ENCODE results near the gene DCHS1.

The DCHS1 gene

GRCh38 chr11:6601041-6601461 is 54.6 kb downstream of the DCHS1 start:
- TF ChIP-seq, protein P1, sequence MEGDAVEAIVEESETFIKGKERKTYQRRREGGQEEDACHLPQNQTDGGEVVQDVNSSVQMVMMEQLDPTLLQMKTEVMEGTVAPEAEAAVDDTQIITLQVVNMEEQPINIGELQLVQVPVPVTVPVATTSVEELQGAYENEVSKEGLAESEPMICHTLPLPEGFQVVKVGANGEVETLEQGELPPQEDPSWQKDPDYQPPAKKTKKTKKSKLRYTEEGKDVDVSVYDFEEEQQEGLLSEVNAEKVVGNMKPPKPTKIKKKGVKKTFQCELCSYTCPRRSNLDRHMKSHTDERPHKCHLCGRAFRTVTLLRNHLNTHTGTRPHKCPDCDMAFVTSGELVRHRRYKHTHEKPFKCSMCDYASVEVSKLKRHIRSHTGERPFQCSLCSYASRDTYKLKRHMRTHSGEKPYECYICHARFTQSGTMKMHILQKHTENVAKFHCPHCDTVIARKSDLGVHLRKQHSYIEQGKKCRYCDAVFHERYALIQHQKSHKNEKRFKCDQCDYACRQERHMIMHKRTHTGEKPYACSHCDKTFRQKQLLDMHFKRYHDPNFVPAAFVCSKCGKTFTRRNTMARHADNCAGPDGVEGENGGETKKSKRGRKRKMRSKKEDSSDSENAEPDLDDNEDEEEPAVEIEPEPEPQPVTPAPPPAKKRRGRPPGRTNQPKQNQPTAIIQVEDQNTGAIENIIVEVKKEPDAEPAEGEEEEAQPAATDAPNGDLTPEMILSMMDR (conservative IDR thresholded peaks at IDR 0.05; ENCODE audit: low read depth), result no peak
- no peak overlapping the region for H3K27ac ChIP-seq
- DNase-seq (ENCODE audit: low spot score), result no peak
- POLR2A ChIA-PET (ENCODE audit: low non-redundant PET), result no interaction called here
- CTCF ChIA-PET, result no interaction called here

DNA sequence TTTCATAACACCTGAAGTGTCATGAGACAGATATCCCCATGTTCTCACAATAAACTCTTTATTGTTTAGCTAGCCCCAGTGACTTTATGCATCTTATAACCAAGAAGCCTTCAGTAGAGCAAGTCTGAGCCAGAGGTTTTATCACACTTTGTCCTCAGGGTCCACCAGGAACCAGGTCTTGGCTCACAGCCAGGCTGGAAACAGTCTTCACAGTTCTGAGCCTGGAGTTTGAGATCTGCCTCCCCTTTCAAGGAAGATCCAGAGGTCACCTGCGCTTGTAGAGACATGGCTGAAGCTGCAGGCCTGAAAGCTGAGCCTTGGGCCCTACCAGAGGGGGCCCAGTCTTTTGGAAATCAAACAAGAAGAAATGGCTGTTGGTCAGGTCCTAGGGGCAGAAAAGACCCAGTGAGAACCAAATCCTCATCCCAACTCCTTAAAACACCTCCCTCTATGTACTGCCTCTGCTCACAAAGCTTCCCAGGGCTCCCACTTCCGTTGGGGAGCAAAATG is 55.7 kb downstream of the DCHS1 start:
- ChIA-PET POLR2A (ENCODE audit: low non-redundant PET) (no interaction called here), CTCF (no interaction called here)
- TF ChIP-seq, protein P1 (conservative IDR thresholded peaks at IDR 0.05; ENCODE audit: low read depth), result no peak
- no peak for DNase-seq (ENCODE audit: low spot score)
- H3K27ac ChIP-seq, result no peak overlapping the region

DNA sequence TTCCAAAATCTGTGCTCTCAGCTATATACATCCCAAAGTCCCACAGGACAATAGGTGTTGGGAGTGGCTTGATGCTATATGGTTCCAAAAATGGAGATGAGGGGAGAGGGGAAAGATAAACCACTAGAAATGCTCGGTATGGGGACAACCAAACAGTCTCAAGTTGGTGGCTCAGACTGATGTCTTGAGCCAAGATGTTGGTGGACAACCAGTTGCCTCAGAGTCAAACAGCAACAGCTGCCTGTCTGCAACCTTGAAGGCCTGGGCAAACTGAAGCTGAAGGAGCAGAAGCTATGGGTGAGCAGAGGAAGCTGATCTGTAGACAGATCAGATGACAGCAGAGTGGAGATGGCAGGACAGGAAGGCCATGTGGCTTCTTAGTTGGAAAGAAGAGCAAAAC is 56.2 kb downstream of the DCHS1 start:
- ChIA-PET POLR2A (ENCODE audit: low non-redundant PET) (no interaction called here), CTCF (no interaction called here)
- TF ChIP-seq, protein P1 (conservative IDR thresholded peaks at IDR 0.05; ENCODE audit: low read depth), result no peak
- DNase-seq (ENCODE audit: low spot score), result no peak
- no peak overlapping the region for H3K27ac ChIP-seq

DNA sequence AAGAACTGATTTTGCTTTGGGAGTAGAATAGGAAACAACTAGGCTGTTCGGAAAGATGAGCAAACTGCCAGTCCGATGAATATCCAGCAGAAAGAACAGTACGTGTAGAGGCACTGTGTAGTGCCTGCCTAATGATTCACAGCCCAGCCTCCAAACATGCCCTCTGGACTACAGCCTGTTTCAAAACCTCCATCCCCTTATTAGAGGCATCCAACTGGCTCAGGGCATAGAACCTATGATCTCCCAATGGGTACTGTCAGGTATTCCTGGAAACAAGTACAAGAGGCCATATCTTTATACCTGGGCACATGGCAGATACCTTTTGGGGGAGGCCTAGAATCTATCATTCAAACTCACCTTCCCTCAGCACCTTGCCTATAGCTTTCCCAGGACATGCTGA is 57.1 kb downstream of the DCHS1 start:
- CTCF ChIA-PET, result interaction anchor here (0.5 to 0.7 kb wide), 2 partner anchors 85 to 987 kb away, joined by 3 to 4 read pairs; partner anchors contain the start of gene MRPL17
- H3K27ac ChIP-seq, result no peak overlapping the region
- TF ChIP-seq, protein P1 (conservative IDR thresholded peaks at IDR 0.05; ENCODE audit: low read depth), result no peak
- DNase-seq (ENCODE audit: low spot score), result no peak
- POLR2A ChIA-PET (ENCODE audit: low non-redundant PET), result no interaction called here

DNA sequence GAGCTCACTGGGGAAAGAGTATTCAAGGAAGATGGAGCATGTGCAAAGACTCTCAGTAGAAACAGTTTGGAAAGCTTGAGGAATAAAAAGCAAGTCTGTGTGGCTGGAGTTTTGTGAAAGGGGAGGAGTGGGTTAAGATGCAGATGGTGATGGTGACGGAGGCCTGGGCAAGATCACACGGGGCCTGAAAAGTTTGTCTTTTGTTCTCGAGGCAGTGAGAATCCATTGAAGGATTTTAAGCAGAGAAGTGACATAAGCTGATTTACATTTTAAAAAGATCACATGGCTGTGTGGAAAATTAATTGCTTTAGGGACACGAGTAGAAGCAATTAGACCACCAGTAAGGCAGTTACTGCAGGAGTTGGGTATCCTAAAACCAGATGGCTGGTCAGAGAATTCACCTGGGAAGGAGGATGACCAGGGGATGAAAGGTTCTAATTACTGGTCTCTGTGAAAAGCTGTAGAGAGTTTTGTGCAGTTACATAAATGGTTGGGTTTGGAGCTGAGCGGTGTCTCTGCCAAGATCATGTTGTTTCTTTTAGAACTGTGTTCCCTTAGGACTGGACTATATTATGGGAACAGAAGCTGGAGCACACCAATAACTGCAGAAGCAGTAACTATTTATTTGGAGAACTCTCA is 59.3 kb downstream of the DCHS1 start:
- CTCF ChIA-PET, result interaction anchor here (0.6 kb wide), 1 partner anchor 28 kb away, joined by 3 read pairs; no protein-coding TSS in a partner anchor
- TF ChIP-seq, protein P1 (conservative IDR thresholded peaks at IDR 0.05; ENCODE audit: low read depth), result no peak
- no peak overlapping the region for H3K27ac ChIP-seq
- no peak for DNase-seq (ENCODE audit: low spot score)
- POLR2A ChIA-PET (ENCODE audit: low non-redundant PET), result no interaction called here

- TF ChIP-seq, protein P1 (conservative IDR thresholded peaks at IDR 0.05; ENCODE audit: low read depth), result no peak
- POLR2A ChIA-PET (ENCODE audit: low non-redundant PET), result no interaction called here
- CTCF ChIA-PET, result interaction anchor here (0.6 to 0.7 kb wide), 3 partner anchors 28 to 306 kb away, joined by 3 to 6 read pairs (median 3); no protein-coding TSS in a partner anchor
- no peak for DNase-seq (ENCODE audit: low spot score)
- no peak overlapping the region for H3K27ac ChIP-seq
Observed at GRCh38 chr11:6594142-6594768, 61.4 kb downstream of the DCHS1 start.

All from RWPE1 (cell line).